Measurements from ENCODE around the gene OPA1. TPM values are rescaled to one million over a fixed set of nuclear protein-coding genes. Genes with fewer than 3 reads are reported as not detected.

OPA1 gene
- total RNA-seq, 2 donors from 2014 or later: 54.8 to 65.3 TPM

GRCh38 chr3:193637831-193638230 lies 44.8 kb downstream of the OPA1 start:
- intact Hi-C loops (cut with DNase I): no loop called here
- DNase-seq (ENCODE audit: low spot score): no peak

GRCh38 chr3:193638833-193639232 lies 45.8 kb downstream of the OPA1 start:
- intact Hi-C loops (cut with DNase I): no loop called here
- DNase-seq (ENCODE audit: low spot score): no peak

- intact Hi-C loops (cut with DNase I): no loop called here
- DNase-seq (ENCODE audit: low spot score): no peak
Measured at GRCh38 chr3:193640165-193640715, 47.2 kb downstream of the OPA1 start.

- intact Hi-C loops (cut with DNase I): no loop called here
- DNase-seq (ENCODE audit: low spot score): no peak
Measured at GRCh38 chr3:193640728-193641439, 47.9 kb downstream of the OPA1 start.

GRCh38 chr3:193641440-193641775 lies 48.4 kb downstream of the OPA1 start:
- intact Hi-C loops (cut with DNase I): no loop called here

GRCh38 chr3:193645806-193646205 lies 52.8 kb downstream of the OPA1 start:
- no peak for DNase-seq (ENCODE audit: low spot score)
- intact Hi-C loops (cut with DNase I): no loop called here

More at GRCh38 chr3:193641440-193641775, 48.4 kb downstream of the OPA1 start:
- no peak for DNase-seq (ENCODE audit: low spot score)

- intact Hi-C loops (cut with DNase I): no loop called here
- no peak for DNase-seq (ENCODE audit: low spot score)
Measured at GRCh38 chr3:193648542-193649076, 55.6 kb downstream of the OPA1 start.

GRCh38 chr3:193650585-193650984 lies 57.6 kb downstream of the OPA1 start:
- intact Hi-C loops (cut with DNase I): no loop called here
- no peak for DNase-seq (ENCODE audit: low spot score)

GRCh38 chr3:193655831-193656433 lies 62.9 kb downstream of the OPA1 start:
- no peak for DNase-seq (ENCODE audit: low spot score)
- intact Hi-C loops (cut with DNase I): no loop called here

GRCh38 chr3:193656445-193656844 lies 63.4 kb downstream of the OPA1 start:
- DNase-seq (ENCODE audit: low spot score): no peak
- intact Hi-C loops (cut with DNase I): no loop called here

- intact Hi-C loops (cut with DNase I): no loop called here
- no peak for DNase-seq (ENCODE audit: low spot score)
Measured at GRCh38 chr3:193656878-193657282, 63.9 kb downstream of the OPA1 start.

- intact Hi-C loops (cut with DNase I): no loop called here
- DNase-seq (ENCODE audit: low spot score): no peak
Measured at GRCh38 chr3:193660171-193660570, 67.2 kb downstream of the OPA1 start.

- intact Hi-C loops (cut with DNase I): no loop called here
- no peak for DNase-seq (ENCODE audit: low spot score)
Measured at GRCh38 chr3:193660698-193661411, 67.8 kb downstream of the OPA1 start.

GRCh38 chr3:193662757-193663322 lies 69.8 kb downstream of the OPA1 start:
- no peak for DNase-seq (ENCODE audit: low spot score)
- intact Hi-C loops (cut with DNase I): no loop called here

GRCh38 chr3:193665370-193665989 lies 72.5 kb downstream of the OPA1 start:
- intact Hi-C loops (cut with DNase I): no loop called here
- no peak for DNase-seq (ENCODE audit: low spot score)

GRCh38 chr3:193673845-193674244 lies 80.8 kb downstream of the OPA1 start:
- no peak for DNase-seq (ENCODE audit: low spot score)
- intact Hi-C loops (cut with DNase I): no loop called here

- intact Hi-C loops (cut with DNase I): no loop called here
- no peak for DNase-seq (ENCODE audit: low spot score)
Measured at GRCh38 chr3:193674714-193675113, 81.7 kb downstream of the OPA1 start.

- intact Hi-C loops (cut with DNase I): no loop called here
- DNase-seq (ENCODE audit: low spot score): no peak
Measured at GRCh38 chr3:193677734-193678133, 84.7 kb downstream of the OPA1 start.

- intact Hi-C loops (cut with DNase I): no loop called here
- no peak for DNase-seq (ENCODE audit: low spot score)
Measured at GRCh38 chr3:193680220-193680619, 87.2 kb downstream of the OPA1 start.
